HG03159 (cell line): ENCODE data around the gene MBP.

Experiments
- ATAC-seq: cut with Tn5 transposase; IDR thresholded peaks from one replicate; pipeline ENCODE4 v1.9.1; 2021; ENCODE audit warnings: mild to moderate bottlenecking, moderate library complexity; ENCODE audit not compliant: unreplicated experiment

The MBP gene

DNA sequence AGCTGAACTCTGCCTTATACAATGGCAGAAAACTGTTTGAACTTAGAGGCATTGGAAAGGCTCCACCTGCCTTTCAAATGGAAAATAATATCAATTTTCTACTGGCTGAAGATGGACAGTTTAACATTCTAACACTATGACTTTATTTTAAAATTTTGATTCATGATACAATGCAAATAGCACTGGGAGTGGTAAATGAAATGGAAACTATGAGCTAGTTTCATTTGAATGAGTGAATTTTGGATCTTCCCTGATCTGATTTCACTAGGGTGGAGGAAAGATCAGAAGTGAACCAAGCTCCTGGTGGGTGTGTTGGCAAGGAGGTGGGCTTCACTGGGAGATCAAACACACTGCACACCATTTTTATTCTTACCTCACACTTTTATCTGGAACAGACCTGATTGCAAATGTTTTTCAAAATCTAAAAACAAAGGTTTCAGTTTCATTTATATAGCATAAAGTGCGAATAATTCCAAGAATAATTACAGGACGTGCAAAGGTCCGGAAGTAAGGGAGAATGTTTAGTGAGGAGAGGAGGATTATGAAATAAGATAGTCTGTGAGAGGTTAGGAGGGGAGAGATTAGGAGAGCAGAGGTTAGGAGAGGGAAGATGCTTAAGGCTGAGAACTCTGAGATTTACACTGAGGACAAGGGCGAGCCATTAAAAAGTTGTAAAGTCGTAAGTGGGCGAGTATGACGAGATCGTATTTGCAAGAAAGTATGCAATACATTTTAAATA, 18.6 kb upstream of the MBP start:
- ATAC-seq = no peak

DNA sequence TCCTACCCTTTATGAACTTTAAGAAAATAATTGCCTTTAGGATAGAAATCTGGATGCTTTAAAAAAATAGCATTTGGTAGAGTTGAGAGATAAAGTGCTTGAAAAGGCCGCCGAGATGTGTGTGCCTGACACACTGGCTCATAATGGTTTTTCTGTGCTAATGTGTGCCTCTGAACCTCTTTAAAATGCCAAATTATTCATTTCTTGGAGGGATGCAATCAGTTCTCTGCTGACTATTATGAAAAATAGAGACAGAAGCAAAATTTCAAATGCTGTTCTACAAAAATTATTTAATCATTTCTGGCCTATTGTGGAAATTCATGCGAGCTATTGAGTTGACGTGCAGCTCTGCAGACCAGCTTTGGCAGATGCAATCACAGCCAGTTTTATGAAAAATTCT, 18.0 kb upstream of the MBP start:
- ATAC-seq = no peak

DNA sequence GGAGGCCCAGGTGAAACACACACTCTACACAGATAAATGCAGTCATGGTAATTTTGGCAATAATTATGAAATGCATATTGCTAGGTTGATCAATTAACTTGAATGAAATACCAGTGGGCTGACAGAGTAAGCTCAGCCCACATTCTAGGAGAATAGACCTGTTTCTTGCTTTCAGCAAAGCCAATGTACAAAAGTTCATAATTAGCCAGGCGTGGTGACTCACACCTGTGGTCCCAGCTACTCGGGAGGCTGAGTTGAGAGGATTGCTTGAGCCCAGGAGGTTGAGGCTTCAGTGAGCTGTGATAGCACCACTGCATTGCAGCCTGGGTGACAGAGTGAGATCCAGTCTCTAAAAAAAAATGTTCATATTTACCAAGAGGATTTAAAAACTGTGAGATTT, 15.7 kb upstream of the MBP start:
- ATAC-seq = no peak

DNA sequence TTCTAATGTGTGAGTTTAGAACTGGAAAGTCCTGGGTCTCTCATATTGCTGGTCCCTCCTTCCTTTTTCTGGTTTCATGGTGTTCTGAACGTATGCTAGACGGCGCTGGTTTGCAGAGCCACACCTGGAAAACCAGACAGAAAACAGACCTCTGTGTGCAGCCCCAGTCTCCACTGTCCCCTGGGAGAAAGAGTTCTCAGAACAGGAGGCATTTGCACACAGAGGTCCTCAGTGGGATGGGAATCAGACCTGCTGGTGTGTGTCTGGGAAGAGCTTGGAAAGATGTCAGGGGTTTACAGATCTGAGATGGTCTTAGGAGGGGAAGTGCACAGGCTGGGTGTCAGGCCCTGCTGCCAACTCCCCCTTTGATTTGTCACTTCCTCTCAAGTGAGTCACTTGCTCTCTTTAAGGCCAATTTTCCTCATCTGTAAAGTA, 14.9 kb upstream of the MBP start:
- ATAC-seq = no peak

DNA sequence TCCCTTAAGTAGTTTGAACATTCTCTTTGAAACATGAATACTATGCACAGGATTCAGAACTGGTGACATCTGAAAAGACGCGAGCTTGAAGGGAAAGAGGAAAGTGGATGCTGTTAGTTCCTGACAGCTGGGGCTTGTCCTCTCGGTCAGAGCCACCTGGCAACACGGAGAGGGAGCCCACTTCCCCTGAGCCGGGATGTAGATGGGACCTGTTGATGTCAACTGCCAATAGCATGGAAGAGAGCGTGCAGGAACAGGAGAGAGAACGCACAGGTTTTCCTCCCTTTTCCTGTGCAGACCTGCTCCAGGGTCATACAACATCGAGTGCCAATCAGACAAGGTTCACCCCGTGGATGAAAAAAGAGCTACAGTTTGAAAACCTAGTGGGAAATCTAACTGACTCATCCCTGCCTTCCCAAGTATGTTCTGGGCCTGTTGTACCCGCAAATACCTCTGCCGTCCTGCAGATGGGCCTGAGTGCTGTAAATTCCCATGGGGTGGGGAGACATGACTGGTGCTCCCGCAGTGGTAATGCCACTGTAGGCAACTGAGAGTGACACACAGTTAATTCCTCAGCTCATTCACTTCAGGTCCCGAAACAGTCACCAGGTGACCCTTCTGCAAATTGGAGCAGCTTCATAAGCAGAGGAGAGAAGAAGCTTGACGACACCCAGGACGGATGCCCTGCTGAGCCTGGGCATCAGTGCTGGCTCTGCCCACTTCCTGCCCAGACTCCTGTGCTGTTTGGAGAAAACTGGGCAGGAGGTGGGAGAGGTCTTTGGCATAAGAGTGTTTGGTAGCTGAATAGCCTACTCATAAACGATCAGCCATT, 13.9 kb upstream of the MBP start:
- no peak for ATAC-seq

DNA sequence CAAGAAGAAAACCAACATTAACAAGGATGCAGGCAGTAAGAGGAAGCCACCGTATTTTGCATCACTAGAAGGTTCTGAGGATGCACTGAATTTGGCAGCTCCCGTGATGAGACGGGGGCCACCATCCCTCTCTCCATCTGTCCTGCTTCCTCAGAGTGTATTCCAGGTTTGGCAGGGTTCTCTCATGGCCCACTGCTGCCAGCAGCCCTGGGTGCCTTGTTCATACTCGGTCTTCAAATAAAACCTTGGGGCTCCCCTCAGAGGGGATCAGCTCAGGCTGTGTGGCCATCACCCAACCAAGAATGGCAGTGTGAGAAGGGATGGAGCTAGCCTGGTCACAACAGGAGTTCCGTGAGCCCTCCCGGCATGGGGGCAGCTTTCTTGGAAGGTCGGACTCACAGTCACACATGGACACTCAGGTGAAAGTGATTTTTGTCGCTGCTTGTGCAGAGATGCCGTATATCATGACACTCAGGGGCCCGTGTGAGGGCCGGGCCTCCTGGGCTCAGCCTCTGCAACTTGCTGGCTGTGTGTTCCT, 12.8 kb upstream of the MBP start:
- no peak for ATAC-seq

DNA sequence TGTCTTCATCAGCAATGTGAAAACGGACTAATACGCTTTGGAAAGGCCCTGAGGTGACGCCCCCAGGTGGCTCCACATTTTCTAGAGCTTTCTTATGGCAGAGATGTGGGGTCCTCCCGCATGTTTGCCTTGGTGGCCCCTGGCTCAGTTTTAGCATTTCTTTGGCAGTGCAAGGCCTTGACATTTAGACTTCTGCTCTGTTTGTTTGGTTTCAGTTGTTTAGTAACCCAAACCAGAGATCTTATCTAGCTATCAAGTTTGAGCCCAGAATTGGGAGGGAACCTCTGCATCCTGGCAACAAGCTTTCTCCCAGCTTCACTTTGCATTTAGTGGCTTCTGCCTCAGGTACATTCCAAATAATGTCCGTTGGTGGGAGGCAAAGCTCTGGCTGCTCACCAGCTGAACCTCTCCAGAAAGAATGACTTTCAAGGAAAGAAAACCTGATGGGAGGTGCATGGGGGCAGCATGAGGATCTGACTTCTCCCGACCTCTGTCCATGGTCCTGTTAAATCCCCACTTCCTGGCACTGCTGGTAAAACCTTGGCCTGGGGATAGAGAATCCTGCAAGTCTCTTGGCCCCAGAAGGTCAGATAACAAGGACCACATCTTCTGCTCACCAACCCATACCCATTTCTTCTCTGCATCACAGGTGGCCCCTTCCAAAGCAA, 12.0 kb upstream of the MBP start:
- ATAC-seq = no peak

DNA sequence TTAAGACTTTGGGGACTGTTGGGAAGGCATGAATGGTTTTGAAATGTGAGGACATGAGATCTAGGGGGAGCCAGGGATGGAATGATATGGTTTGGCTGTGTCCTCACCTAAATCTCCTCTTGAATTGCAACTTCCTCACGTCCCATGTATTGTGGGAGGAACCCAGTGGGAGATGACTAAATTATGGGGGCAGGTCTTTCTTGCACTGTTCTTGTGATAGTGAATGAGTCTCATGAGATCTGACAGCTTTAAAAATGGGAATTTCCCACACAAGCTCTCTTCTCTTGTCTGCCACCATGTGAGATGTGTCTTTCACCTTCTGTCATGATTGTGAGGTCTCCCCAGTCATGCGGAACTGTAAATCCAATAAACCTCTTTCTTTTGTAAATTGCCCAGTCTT, 11.5 kb upstream of the MBP start:
- ATAC-seq = no peak

DNA sequence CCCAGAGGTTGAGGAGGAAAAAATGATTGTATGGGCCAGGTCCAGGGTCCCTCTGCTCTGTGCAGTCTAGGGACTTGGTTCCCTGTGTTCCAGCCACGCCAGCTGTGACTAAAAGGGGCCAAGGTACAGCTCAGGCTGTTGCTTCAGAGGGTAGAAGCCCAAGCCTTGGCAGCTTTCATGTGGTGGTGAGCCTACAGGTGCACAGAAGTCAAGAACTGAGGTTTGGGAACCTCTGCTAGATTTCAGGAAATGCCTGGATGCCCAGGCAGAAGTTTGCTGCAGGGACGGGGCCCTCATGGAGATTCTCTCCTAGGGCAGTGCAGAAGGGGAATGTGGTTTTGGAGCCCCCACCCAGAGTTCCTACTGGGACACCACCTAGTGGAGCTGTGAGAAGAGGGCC, 10.6 kb upstream of the MBP start:
- ATAC-seq = no peak

DNA sequence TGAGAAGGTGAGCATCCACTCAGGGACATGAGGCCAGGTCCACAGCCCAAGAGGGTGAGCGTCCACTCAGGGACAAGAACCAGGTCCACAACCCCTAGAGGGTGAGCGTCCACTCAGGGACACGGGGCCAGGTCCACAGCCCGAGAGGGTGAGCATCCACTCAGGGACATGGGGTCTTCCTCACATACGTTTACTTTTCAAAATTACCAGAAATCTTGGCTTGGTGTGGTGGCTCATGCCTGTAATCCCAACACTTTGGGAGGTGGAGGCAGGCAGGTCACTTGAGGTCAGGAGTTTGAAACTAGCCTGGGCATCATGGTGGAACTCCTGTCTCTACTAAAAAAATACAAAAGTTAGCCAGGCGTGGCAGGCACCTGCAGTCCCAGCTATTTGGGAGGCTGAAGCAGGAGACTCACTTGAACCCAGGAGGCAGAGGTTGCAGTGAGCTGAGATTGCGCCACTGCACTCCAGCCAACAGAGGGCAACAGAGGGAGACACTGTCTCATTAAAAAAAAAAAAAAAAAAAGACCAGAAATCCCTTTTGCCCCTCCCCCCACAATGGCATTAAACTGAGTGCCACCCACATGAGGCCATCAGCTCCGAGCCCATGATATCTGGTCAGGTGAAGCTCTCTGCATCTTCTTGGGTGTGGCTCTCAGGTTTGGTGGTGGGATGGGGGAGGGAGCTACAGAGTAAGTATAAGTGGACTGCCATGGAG, 9.0 kb upstream of the MBP start:
- ATAC-seq = no peak

DNA sequence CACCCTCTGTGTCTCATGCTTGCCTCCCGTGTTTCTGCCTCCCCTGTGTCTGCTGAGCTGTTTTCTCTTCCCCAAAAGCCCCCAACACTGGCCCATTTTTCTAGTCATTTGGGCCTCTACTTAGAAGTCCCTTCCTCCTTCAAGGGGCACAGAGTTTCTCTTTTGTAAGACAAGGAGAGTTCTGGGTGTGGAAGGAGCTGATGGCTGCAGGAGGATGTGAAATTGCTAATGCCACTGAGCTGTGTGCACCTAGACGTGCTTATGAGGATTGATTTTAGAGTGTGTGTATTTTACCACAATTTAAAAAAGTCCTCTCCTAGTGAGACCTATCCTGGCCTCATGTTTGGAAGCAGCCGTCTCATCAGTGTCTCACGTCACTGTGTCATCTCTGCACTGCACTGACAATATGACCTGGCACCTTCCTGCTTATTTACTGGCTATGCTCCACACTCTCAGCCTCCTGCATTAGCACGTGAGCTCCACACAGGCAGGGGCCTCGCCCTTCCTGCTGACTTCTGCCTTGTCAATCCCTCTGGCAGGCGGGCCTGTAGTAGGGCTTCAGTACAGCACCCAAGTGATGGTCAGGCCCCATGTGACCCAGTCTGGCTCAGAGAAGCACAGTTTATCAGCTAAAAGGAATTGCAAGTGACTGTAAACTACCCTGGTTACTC, 8.0 kb upstream of the MBP start:
- no peak for ATAC-seq

DNA sequence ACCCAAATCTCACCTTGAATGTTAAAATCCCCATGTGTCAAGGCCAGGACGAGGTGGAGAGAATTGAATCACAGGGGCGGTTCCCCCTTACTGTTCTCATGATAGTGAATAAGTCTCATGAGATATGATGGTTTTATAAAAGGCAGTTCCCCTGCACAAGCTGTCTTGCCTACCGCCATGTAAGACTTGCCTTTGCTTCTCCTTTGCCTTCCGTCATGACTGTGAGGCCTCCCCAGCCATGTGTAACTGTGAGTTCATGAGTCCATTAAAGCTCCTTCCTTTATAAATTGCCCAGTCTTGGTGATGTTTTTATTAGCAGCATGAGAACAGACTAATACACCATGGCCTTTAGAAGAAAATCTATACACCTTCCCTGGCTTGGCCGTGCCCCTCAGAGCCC, 7.4 kb upstream of the MBP start:
- no peak for ATAC-seq

DNA sequence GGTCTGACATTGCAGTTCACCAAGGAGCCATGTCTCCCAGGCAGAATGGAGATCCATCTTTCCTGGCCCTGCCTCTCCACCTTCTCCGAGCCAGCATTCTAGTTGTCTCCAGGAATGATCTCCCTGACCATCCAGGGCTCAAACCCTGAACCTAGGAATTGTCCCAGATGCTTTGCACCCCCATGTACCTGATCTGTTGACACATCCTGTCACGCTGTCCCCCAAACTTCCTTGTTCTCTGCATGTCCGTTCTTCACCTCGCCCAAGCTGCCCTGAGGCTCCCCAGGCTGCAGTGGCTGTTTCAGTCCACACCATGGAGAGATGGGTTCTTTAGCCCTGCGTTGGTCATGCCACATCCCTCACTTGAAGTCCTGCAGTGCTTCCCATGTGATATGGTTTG, 7.0 kb upstream of the MBP start:
- no peak for ATAC-seq

DNA sequence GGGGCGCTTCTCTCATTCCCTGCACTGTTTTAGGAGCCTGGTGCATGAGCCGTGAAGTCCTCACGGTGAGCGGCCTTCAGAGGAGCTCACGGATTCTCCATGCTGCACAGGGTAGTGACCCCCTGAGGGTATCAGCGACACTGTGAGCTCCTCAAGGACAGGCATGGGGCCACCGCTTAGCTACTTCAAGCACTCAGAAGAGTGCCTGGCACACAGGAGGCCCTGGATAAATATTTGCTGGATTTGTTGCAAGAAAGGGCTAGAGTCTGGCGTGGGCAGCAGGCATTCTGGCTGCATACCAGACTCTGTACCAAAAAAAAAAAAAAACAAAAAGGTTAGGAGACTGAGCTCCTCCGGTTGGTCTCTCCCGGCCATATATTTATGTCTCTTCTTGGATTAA, 5.7 kb upstream of the MBP start:
- ATAC-seq = no peak

DNA sequence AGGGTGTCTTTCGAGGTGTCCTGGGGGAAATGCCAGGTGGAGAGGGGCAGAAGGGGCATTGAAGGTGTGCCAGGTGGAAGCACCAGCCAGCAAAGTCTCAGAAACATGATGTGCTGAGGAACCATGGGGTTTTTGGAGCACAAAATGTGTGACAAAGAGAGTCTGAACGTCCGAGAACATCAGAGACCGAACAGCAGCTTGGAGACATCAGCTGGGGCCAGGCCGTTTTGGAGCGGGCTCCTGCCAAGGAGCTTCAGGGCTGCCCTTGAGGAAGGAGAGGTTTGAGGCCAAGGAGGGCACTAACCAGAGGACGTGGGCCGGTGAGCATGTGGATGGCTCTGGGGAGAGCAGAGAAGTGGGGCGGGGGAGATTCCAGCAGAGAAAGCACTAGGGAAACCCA, 5.3 kb upstream of the MBP start:
- no peak for ATAC-seq

DNA sequence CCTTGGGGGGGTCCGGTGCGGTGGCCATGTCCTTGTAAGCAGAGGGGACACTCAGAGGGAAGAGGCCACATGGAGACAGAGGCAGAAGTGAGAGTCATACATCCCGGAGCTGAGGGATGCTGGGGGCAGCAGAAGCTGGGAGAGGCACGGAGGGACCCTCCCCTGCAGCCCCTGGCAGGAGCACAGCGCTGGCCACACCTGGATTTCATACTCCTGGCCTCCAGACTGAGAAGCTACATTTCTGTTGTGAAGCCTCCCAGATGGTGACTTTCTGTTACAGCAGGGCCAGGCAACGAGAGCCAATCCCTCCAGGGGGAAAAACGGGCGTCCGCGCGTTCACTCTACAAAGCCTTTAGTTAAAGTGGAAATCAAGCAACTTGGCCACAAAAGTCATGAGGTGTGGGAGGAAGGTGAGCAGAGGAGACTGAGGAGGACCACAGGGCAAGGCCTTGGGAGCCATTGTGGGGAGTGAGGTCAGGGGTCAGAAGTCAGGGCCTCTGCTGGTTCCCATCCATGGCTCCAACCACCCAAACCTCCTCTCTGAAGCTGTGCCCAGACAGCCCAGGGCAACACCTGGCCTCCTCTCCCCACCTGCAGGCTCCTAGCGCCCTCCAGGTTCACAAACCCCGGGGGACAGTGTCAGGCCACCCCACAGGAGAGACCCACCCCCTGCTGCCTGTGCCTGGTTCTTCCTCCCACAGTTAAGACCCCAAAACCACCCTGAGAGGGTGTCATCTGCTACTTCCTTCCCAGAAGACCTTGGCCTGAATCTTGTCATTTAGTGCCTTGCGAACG, 4.5 kb upstream of the MBP start:
- ATAC-seq = no peak

DNA sequence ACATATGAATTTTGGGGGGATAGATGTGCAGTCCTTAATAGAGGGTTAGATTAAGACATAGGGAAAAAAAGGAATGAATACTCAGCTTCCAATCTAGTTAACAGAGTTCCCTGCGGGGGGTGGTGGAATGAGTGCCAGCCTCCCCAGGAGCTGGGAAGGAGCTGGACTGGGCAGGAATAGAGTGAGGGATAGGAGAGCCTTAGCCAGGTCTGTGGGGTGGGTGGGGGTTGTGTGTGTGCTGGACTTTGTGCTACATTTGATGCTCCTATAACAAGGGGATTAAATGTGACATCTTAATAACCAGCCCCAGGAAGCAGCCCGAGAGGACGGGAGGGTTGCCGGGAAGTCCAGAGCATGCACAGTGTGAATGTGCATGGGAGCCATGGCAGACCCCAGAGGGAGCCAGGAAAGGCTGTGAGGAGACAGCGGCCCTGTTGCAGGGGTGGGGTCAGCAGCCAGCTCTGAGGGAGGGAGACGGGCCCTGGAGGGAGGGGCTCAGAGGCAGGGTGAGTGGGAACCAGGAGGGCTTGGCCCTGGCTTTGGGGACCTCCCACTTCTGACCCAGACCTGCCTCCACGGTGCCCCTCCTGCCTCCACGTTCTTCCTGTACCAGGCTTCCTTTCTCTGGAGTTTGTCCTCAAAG, 3.6 kb upstream of the MBP start:
- ATAC-seq = no peak

DNA sequence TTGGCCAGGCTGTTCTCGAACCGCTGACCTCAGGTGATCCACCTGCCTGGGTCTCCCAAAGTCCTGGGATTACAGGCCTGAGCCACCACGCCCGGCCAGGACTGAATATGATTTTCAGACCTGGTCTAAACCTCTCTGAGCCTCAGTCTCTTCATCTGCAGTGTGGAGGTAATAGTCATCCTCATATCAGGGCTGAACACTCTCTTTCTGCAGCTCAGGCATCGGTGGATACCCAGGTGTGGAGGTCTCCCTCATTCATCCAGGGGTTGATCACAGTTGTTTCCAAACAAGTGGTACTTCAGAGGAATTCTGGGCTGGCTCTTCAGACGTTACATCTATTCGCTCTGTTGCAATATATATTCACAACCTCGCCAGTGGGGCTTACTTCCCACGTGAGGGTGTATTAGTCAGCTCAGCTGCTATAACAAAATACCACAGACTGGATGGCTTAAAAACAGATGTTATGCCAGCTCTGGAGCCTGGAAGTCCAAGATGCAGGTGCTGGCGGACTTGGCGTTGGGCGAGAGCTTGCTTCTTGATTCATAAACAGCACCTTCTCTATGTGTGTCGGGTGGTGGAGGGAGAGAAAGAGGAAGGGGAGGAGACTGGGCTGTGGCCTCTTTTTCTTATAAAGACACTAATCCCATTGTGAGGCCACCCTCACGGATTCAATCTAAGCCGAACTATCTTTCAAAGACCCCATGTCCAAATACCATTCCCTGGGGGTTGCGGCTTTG, 2.9 kb upstream of the MBP start:
- no peak for ATAC-seq

DNA sequence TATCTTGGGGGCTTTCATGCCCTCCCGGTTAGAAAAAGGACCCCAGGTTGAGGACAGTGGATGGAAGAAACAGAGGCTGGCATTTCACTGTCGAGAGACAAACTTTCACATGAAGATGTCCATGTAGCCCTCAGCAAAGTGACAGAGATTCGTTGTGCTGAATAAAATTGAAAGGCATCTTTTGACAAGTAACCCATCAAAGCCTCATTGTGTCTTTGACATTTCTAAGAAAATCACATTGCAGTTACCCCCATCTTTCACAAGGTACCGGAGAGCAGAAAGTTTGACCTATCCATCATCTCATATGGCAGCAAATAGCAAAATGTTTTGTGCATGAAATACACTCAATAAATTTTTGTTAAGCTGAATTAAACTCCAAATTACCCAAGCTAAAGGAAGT, 2.0 kb upstream of the MBP start:
- ATAC-seq = no peak
